ENCODE results near the gene GALNT13. TPM values are rescaled to one million over a fixed set of nuclear protein-coding genes. Genes with fewer than 3 reads are reported as not detected.

GALNT13 gene
- total RNA-seq, 2 donors from 2014 or later: 6.0 to 9.8 TPM

DNA sequence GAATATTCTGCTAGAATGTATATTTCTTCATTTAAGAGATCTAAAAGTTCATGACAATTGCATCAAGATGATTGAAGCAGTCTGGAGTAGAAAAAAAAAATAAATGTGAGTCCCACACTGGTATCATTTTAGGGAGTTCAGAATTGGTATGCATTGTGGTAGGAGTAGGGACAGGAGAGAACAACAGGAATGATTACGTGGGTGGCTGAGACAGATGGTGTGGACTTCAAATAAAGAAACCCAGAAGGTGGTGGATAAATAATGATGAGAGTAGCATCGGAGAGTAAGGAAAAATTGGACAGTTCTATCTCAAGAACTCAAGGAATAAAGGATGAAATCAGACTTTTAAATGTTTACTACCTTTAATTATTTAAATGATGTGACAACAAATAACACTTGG lies 289.6 kb downstream of the GALNT13 start:
- Mint-ChIP-seq H3K4me1 (peaks cover 4% of the 10 kb centered on the region), H3K9me3 (peaks cover 2% of the 10 kb centered on the region), H3K36me3 (ENCODE audit: low read depth) (no peaks in the 10 kb centered on the region), H3K27ac (no peak overlapping the region), H3K27me3 (ENCODE audit: insufficient read depth) (no peaks in the 10 kb centered on the region), H3K4me3 (no peak overlapping the region)
- Histone ChIP-seq H3K36me3 (ENCODE audit: control insufficient read depth, insufficient read depth, low read length) (no peaks in the 10 kb centered on the region), H3K9me3 (ENCODE audit: control insufficient read depth, low read length) (no peaks in the 10 kb centered on the region), H3K27ac (ENCODE audit: low read depth, low read length) (no peak overlapping the region), H3K27me3 (ENCODE audit: control insufficient read depth, insufficient read depth, low read length, poor library complexity, severe bottlenecking) (no peaks in the 10 kb centered on the region), H3K4me3 (ENCODE audit: low read length) (no peak overlapping the region), H3K9ac (ENCODE audit: extremely low read depth, low read length, poor library complexity, severe bottlenecking) (no peak overlapping the region), H3K4me1 (ENCODE audit: control insufficient read depth, insufficient read depth, low read length) (no peaks in the 10 kb centered on the region)
- 90 to 100% methylated on average over 1 to 2 of the region's 2 CpGs for WGBS, 2 experiments (ENCODE audit: insufficient coverage in 1 of 2, insufficient read length in 1 of 2)
- no peak for DNase-seq
- TF ChIP-seq, protein P1, sequence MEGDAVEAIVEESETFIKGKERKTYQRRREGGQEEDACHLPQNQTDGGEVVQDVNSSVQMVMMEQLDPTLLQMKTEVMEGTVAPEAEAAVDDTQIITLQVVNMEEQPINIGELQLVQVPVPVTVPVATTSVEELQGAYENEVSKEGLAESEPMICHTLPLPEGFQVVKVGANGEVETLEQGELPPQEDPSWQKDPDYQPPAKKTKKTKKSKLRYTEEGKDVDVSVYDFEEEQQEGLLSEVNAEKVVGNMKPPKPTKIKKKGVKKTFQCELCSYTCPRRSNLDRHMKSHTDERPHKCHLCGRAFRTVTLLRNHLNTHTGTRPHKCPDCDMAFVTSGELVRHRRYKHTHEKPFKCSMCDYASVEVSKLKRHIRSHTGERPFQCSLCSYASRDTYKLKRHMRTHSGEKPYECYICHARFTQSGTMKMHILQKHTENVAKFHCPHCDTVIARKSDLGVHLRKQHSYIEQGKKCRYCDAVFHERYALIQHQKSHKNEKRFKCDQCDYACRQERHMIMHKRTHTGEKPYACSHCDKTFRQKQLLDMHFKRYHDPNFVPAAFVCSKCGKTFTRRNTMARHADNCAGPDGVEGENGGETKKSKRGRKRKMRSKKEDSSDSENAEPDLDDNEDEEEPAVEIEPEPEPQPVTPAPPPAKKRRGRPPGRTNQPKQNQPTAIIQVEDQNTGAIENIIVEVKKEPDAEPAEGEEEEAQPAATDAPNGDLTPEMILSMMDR (conservative IDR thresholded peaks at IDR 0.05): no peak

DNA sequence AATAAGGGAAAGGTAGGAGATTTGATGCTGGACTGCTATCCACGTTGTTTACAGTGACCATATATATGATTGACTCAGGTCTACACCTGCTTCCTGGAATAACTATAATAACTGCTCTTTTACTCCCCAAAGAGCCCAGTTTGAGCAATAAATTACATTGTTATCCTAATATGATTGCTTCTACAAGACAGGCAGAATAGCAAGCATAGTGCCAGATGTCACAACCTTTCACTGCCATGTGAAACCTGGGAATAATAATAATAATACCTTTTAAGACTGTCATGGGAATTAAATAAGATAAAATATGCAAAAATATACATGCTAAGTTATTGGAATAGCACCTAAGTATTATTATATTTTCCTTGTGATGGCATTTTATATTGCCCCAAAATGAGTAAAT lies 298.7 kb downstream of the GALNT13 start:
- H3K27me3 ChIP-seq (ENCODE audit: control insufficient read depth, insufficient read depth, low read length, poor library complexity, severe bottlenecking): no peaks in the 10 kb centered on the region
- no peaks in the 10 kb centered on the region for H3K27me3 Mint-ChIP-seq (ENCODE audit: insufficient read depth)
- no peak overlapping the region for H3K9ac ChIP-seq (ENCODE audit: extremely low read depth, low read length, poor library complexity, severe bottlenecking)
- H3K4me3 ChIP-seq (ENCODE audit: low read length): no peak overlapping the region
- H3K4me1 Mint-ChIP-seq: no peaks in the 10 kb centered on the region
- no peak overlapping the region for H3K27ac Mint-ChIP-seq
- DNase-seq: no peak
- H3K4me3 Mint-ChIP-seq: no peak overlapping the region
- no peaks in the 10 kb centered on the region for H3K9me3 Mint-ChIP-seq
- no peak overlapping the region for H3K27ac ChIP-seq (ENCODE audit: low read depth, low read length)
- no peaks in the 10 kb centered on the region for H3K4me1 ChIP-seq (ENCODE audit: control insufficient read depth, insufficient read depth, low read length)
- TF ChIP-seq, protein P1 (conservative IDR thresholded peaks at IDR 0.05): no peak
- H3K36me3 Mint-ChIP-seq (ENCODE audit: low read depth): no peaks in the 10 kb centered on the region
- 53 to 80% methylated on average over 1 of the region's 1 CpG for WGBS, 2 experiments (ENCODE audit: insufficient coverage in 1 of 2, insufficient read length in 1 of 2)
- H3K9me3 ChIP-seq (ENCODE audit: control insufficient read depth, low read length): no peaks in the 10 kb centered on the region
- H3K36me3 ChIP-seq (ENCODE audit: control insufficient read depth, insufficient read depth, low read length): no peaks in the 10 kb centered on the region

DNA sequence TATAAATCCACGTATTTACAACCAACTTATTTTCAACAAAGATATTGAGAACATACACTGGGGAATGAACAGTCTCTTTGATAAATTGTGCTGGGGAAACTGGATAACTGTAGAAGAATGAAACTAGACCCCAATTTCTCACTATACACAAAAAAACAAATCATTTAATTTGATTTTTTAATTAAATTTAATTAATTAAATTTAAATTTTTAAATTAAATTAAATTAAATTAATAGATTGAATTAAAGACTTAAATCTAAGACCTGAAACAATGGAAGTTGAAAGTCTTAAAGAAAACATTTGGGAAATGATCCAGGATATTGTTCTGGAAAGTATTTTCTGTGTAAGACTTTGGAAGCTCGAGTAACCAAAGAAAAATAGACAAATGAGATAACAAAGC lies 301.4 kb downstream of the GALNT13 start:
- no peak overlapping the region for H3K4me3 Mint-ChIP-seq
- H3K27me3 Mint-ChIP-seq (ENCODE audit: insufficient read depth): no peaks in the 10 kb centered on the region
- H3K27ac ChIP-seq (ENCODE audit: low read depth, low read length): no peak overlapping the region
- TF ChIP-seq, protein P1 (conservative IDR thresholded peaks at IDR 0.05): no peak
- H3K9me3 Mint-ChIP-seq: no peaks in the 10 kb centered on the region
- WGBS, 2 experiments (ENCODE audit: insufficient coverage in 1 of 2, insufficient read length in 1 of 2): 100% methylated on average over 2 of the region's 2 CpGs; no CpG with 5 or more reads in 1 of the 2 experiments
- H3K9me3 ChIP-seq (ENCODE audit: control insufficient read depth, low read length): no peaks in the 10 kb centered on the region
- no peak overlapping the region for H3K9ac ChIP-seq (ENCODE audit: extremely low read depth, low read length, poor library complexity, severe bottlenecking)
- DNase-seq: no peak
- no peaks in the 10 kb centered on the region for H3K36me3 Mint-ChIP-seq (ENCODE audit: low read depth)
- no peaks in the 10 kb centered on the region for H3K4me1 Mint-ChIP-seq
- no peaks in the 10 kb centered on the region for H3K4me1 ChIP-seq (ENCODE audit: control insufficient read depth, insufficient read depth, low read length)
- no peaks in the 10 kb centered on the region for H3K27me3 ChIP-seq (ENCODE audit: control insufficient read depth, insufficient read depth, low read length, poor library complexity, severe bottlenecking)
- no peak overlapping the region for H3K4me3 ChIP-seq (ENCODE audit: low read length)
- no peak overlapping the region for H3K27ac Mint-ChIP-seq
- H3K36me3 ChIP-seq (ENCODE audit: control insufficient read depth, insufficient read depth, low read length): no peaks in the 10 kb centered on the region
